Measurements from ENCODE around the gene MED31.
"Not testable (repeated sequence)": the region's sequence is repeated elsewhere in the genome, so short reads cannot be mapped to it uniquely, and the experiment has no call there.

Gene MED31

DNA sequence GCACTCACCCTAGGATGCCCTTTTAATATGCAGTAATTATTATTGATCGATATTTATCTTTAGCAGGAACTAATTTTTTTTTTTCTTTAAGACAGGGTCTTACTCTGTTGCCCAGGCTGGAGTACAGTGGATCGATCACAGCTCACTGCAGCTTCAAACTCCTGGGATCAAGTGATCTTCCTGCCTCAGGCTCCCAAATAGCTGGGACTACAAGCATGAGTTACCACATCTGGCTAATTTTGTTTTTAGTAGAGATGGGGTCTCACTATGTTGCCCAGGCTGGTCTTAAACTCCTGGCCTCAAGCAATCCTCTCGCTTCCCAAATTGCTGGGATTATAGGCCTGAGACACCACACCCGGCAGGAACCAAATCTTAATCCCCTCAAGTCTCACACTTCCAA lies 40.2 kb downstream of the MED31 start:
- DNase-seq, result no peak

GRCh38 chr17:6610011-6610410 lies 41.4 kb downstream of the MED31 start:
- no peak for DNase-seq

- DNase-seq, result no peak
These were observed 43.1 kb downstream of the MED31 start for GRCh38 chr17:6608321-6608720.

GRCh38 chr17:6605142-6605541 lies 46.3 kb downstream of the MED31 start:
- no peak for DNase-seq

GRCh38 chr17:6603744-6604325 lies 47.6 kb downstream of the MED31 start:
- no peak for DNase-seq

- no peak for DNase-seq
These were observed 49.3 kb downstream of the MED31 start for GRCh38 chr17:6602141-6602540.

DNA sequence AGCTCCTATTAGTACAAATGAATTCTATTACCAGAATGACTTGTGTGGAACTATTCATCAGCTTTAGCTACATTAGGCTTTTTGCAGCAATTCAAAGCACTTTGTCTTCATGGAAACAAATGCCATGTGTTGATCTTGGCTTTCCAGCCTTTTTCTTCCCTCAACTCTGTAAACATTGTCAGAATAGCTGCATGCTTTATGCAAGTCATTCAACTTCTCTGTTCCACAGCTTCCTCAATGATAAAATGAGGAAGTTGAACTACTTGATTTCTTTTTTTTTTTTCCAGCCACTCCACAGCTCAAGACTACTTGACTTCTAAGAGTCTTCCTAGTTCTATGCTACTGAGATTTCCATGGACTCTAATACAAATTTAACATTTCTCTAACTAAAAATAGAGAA lies 52.0 kb downstream of the MED31 start:
- DNase-seq, result no peak

DNA sequence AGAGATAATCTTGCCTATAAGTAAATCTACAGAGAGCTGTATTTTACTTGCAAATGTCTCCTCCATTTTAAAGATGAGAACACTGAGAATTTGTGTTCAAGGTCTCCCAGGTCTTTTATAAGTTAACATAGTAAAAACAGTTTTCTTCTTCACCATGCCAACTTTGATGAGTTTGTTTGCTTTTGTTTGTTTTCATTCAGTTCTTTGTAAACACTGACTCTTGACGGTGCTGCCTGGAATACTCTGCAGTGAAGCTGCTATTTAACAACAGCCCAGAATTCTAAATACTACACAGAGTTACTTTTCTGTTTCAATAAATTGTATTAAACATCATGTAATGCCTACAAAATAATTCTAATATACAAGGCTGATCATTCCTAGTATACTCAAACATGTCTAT lies 53.7 kb downstream of the MED31 start:
- no peak for DNase-seq

DNA sequence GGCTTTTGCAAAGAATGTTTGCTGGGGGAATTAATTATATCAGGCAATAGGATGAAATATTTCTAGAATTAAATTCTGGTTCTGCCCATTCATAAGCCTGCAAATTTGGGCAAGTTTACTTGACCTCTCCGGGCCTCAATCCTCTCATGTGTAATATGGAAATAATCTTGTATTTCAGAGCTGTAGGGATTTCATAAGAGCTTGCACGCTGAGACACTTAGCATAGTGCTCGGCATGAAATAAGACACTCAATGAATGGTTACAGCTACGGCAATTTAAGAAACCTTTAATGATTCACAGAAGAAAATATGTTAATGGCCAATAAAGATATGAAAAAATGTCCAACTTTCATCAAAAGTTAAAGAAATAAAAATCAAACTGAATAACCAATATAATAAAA lies 54.5 kb downstream of the MED31 start:
- DNase-seq, result no peak

DNA sequence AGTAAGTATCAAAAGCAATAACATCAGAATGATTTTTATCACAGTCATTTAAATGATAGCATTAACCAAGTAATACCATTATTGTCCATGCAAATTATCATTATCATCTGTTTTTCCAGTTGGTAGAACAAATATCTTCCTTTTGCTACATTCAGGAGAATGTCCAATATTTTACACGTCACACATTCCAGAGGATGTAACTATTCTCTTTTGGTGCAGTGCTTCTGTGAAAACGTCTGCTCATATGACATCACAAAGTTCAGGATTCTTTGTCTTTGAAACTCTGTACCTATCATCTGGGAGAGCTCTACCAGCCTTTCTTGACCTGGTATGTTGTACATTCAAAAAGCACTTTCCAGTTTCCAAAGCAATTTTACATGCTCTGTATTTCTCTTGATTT lies 54.9 kb downstream of the MED31 start:
- DNase-seq, result no peak

GRCh38 chr17:6596081-6596480 lies 55.3 kb downstream of the MED31 start:
- no peak for DNase-seq

GRCh38 chr17:6593371-6593770 lies 58.0 kb downstream of the MED31 start:
- DNase-seq, result not testable (repeated sequence)
